BLaER1 (cell line): Measurements from ENCODE around the gene CRABP1.
A peak's percentile ranks its signal among the peaks of the same experiment; 100 is the strongest.

Experiments used
- H3K27ac ChIP-seq: shearing (Covaris generic); formaldehyde crosslinking; 2 replicates; pipeline ENCODE4 v1.8.1; 2022
- H3K27me3 ChIP-seq: shearing (Covaris generic); formaldehyde crosslinking; 2 replicates; pipeline ENCODE4 v1.8.1; 2022
- H3K36me3 ChIP-seq: shearing (Covaris generic); formaldehyde crosslinking; 2 replicates; pipeline ENCODE4 v1.8.1; 2022
- H3K4me1 ChIP-seq: shearing (Covaris generic); formaldehyde crosslinking; 2 replicates; pipeline ENCODE4 v1.8.1; 2022
- H3K4me2 ChIP-seq: shearing (Covaris generic); formaldehyde crosslinking; 2 replicates; pipeline ENCODE4 v1.8.1; 2022
- H3K4me3 ChIP-seq: shearing (Covaris generic); formaldehyde crosslinking; 2 replicates; pipeline ENCODE4 v1.8.1; 2022
- H3K9ac ChIP-seq: shearing (Covaris generic); formaldehyde crosslinking; 2 replicates; pipeline ENCODE4 v1.8.1; 2022
- H3K9me3 ChIP-seq: shearing (Covaris generic); formaldehyde crosslinking; 2 replicates; pipeline ENCODE4 v1.8.1; 2022
- H4K20me1 ChIP-seq: shearing (Covaris generic); formaldehyde crosslinking; 2 replicates; pipeline ENCODE4 v1.8.1; 2022
- Cebpa-rat ChIP-seq: shearing (Covaris generic); IDR thresholded peaks from 2 replicates; pipeline ENCODE4 v1.8.1; 2022

The CRABP1 gene

GRCh38 chr15:78324144-78324543 is 16.0 kb upstream of the CRABP1 start:
- Histone ChIP-seq H3K36me3 (no peaks in the 10 kb centered on the region), H3K4me1 (no peaks in the 10 kb centered on the region), H3K9me3 (no peaks in the 10 kb centered on the region), H3K9ac (no peak overlapping the region), H4K20me1 (no peaks in the 10 kb centered on the region), H3K4me2 (no peak overlapping the region), H3K4me3 (no peak overlapping the region), H3K27ac (no peak overlapping the region), H3K27me3 (no peaks in the 10 kb centered on the region)
- TF ChIP-seq Cebpa-rat = no peak

DNA sequence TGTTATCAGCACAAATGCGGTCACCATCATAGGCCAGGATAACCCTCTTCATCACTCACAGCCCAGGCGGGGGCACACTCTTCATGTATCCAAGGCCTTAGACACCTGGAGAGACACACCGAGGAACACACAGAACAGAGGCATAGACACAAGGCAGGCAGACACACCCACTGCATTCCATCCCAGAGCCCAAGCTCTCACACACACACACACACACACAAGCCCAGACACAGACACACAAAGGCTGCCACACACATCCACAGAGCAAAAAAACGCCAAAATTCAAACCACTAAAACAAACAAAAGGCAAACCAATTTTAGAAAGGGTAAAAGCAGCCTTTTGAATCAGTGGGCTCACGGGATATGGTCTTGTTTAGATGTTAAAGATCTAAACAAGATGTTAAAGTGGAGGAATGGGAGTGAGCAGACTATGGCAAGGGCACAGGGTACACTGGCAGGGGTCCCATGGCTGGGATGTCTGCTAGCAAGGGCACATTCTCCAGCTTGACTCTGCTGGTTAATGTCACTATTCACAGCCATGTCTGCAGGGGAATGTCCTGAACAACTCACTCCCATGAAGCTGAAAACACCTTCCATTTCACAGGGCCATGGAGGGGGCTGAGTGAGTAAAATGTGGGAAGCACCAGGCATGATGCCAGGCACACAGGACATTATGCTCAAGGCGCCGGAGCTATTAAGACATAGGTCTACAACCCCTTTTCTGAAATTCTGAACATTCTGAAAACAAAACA is 14.9 kb upstream of the CRABP1 start:
- H3K4me2 ChIP-seq = no peak overlapping the region
- no peak overlapping the region for H3K9ac ChIP-seq
- H3K27me3 ChIP-seq = no peaks in the 10 kb centered on the region
- no peaks in the 10 kb centered on the region for H4K20me1 ChIP-seq
- TF ChIP-seq Cebpa-rat = no peak
- no peak overlapping the region for H3K27ac ChIP-seq
- no peaks in the 10 kb centered on the region for H3K9me3 ChIP-seq
- no peaks in the 10 kb centered on the region for H3K4me1 ChIP-seq
- no peak overlapping the region for H3K4me3 ChIP-seq
- no peaks in the 10 kb centered on the region for H3K36me3 ChIP-seq

DNA sequence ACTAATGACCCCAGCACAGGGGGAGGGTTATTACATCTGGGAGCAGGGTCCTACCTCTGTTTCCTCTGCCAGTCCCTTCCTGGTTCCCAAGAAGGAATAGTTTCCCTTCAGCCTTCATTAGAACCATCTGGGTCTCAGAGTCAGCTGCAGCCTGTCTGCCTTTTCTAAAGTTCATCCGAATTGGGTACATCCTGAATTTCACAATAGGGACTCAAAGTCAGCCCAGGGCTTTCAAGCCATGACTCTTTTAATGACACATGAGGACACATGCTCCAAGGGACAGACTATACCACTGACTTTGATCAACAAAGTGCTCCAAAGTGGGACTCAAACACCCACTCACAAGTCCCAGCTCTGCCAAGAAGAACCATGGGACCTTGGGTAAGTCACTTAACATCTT is 12.7 kb upstream of the CRABP1 start:
- H3K36me3 ChIP-seq = no peaks in the 10 kb centered on the region
- TF ChIP-seq Cebpa-rat = no peak
- no peak overlapping the region for H3K4me2 ChIP-seq
- no peaks in the 10 kb centered on the region for H4K20me1 ChIP-seq
- no peak overlapping the region for H3K27ac ChIP-seq
- no peaks in the 10 kb centered on the region for H3K9me3 ChIP-seq
- H3K9ac ChIP-seq = no peak overlapping the region
- H3K4me3 ChIP-seq = no peak overlapping the region
- H3K4me1 ChIP-seq = no peaks in the 10 kb centered on the region
- no peaks in the 10 kb centered on the region for H3K27me3 ChIP-seq

- Histone ChIP-seq H3K4me1 (no peaks in the 10 kb centered on the region), H3K27me3 (no peaks in the 10 kb centered on the region), H3K27ac (no peak overlapping the region), H3K36me3 (no peaks in the 10 kb centered on the region), H3K4me3 (no peak overlapping the region), H4K20me1 (no peaks in the 10 kb centered on the region), H3K9me3 (no peaks in the 10 kb centered on the region), H3K4me2 (no peak overlapping the region), H3K9ac (no peak overlapping the region)
- no peak for TF ChIP-seq Cebpa-rat
These were observed 10.5 kb upstream of the CRABP1 start for GRCh38 chr15:78329625-78330024.

DNA sequence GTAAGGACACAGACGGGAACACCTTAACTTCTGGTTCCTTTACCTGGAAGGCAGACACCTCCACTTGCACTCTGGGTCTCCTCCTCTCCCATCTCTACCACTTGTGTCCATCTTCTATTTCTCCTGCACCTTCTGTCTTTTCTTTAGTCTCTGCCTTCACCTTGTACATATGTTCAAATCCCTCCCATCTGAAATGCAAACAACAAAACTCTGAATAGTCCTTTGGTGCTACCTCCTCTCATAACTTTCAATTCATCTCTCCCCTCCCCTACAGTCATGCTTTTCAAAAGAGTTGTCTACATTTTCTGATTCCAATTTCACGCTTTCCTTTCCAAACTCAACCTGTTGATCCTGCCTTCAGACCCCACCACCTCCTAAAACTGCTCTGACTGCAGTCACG is 5.3 kb upstream of the CRABP1 start:
- Histone ChIP-seq H3K36me3 (no peaks in the 10 kb centered on the region), H3K4me2 (no peak overlapping the region), H3K4me1 (peaks cover 6% of the 10 kb centered on the region), H3K9me3 (no peaks in the 10 kb centered on the region), H3K27ac (no peak overlapping the region), H3K9ac (no peak overlapping the region), H3K4me3 (no peak overlapping the region), H3K27me3 (peaks cover 13% of the 10 kb centered on the region), H4K20me1 (no peaks in the 10 kb centered on the region)
- no peak for TF ChIP-seq Cebpa-rat

DNA sequence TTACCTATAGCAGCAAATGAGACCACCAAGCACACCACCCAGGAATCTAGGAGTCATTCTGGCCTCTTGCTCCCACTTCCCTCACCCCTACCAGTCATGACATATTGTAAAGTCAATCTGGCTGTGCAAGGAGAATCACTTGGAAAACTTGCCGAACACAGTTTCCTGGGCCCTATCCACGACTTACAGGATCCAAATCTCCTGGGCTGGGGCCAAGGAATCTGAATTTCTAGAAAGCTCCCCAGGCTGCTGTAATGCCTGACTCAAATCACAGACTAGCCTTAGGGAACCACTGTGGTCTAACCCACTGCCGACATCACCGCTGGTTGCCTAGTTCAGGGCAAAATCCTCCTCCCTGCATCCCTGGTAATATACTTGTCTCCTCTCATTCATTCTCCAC is 4.2 kb upstream of the CRABP1 start:
- Histone ChIP-seq H4K20me1 (no peaks in the 10 kb centered on the region), H3K36me3 (no peaks in the 10 kb centered on the region), H3K9me3 (no peaks in the 10 kb centered on the region), H3K4me2 (no peak overlapping the region), H3K27ac (no peak overlapping the region), H3K4me3 (no peak overlapping the region), H3K9ac (no peak overlapping the region), H3K27me3 (peaks cover 24% of the 10 kb centered on the region), H3K4me1 (peaks cover 12% of the 10 kb centered on the region)
- no peak for TF ChIP-seq Cebpa-rat

- H3K4me3 ChIP-seq = no peak overlapping the region
- H3K4me2 ChIP-seq = no peak overlapping the region
- no peak overlapping the region for H3K9ac ChIP-seq
- peaks cover 12% of the 10 kb centered on the region for H3K4me1 ChIP-seq
- H3K27ac ChIP-seq = no peak overlapping the region
- H4K20me1 ChIP-seq = no peaks in the 10 kb centered on the region
- H3K36me3 ChIP-seq = no peaks in the 10 kb centered on the region
- H3K27me3 ChIP-seq = peaks cover 43% of the 10 kb centered on the region
- H3K9me3 ChIP-seq = no peaks in the 10 kb centered on the region
- TF ChIP-seq Cebpa-rat = no peak
These were observed 1.4 kb upstream of the CRABP1 start for GRCh38 chr15:78338781-78339180.

DNA sequence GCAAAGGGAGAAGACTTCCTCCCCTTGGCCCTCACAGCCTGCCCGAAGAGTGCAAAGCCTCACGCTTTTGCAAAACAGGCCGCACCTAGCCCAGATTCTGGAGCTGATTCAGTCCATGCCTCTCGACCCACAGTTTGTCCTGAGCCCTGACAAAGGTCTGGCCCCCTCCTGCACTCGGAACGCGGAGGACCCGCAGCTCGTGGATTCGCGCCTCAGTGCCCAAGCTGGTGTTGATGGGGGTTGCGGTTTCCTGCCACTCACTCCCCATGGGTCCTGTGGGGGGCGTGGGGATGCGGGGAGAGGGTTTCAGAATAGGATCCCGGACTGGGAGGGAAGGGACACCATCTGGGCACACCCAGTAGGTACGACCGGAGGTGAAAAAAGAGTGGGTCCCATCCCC is 594 bp upstream of the CRABP1 start:
- Histone ChIP-seq H3K27ac (no peak overlapping the region), H3K36me3 (no peaks in the 10 kb centered on the region), H3K4me3 (no peak overlapping the region), H3K9me3 (no peaks in the 10 kb centered on the region), H3K9ac (no peak overlapping the region), H3K27me3 (peaks cover 43% of the 10 kb centered on the region), H3K4me2 (peak overlapping the region; percentile 53), H4K20me1 (no peaks in the 10 kb centered on the region), H3K4me1 (peaks cover 12% of the 10 kb centered on the region)
- no peak for TF ChIP-seq Cebpa-rat

GRCh38 chr15:78341057-78341987 is 1.2 kb downstream of the CRABP1 start:
- no peak overlapping the region for H3K4me2 ChIP-seq
- H3K4me3 ChIP-seq = no peak overlapping the region
- H3K4me1 ChIP-seq = peaks cover 12% of the 10 kb centered on the region
- peaks cover 43% of the 10 kb centered on the region for H3K27me3 ChIP-seq
- H3K9ac ChIP-seq = no peak overlapping the region
- H3K36me3 ChIP-seq = no peaks in the 10 kb centered on the region
- no peak for TF ChIP-seq Cebpa-rat
- H3K9me3 ChIP-seq = no peaks in the 10 kb centered on the region
- H3K27ac ChIP-seq = no peak overlapping the region
- H4K20me1 ChIP-seq = no peaks in the 10 kb centered on the region

- no peaks in the 10 kb centered on the region for H3K9me3 ChIP-seq
- H4K20me1 ChIP-seq = no peaks in the 10 kb centered on the region
- H3K27ac ChIP-seq = no peak overlapping the region
- no peak overlapping the region for H3K9ac ChIP-seq
- H3K4me1 ChIP-seq = peaks cover 12% of the 10 kb centered on the region
- peaks cover 43% of the 10 kb centered on the region for H3K27me3 ChIP-seq
- H3K4me2 ChIP-seq = no peak overlapping the region
- no peak overlapping the region for H3K4me3 ChIP-seq
- no peaks in the 10 kb centered on the region for H3K36me3 ChIP-seq
- no peak for TF ChIP-seq Cebpa-rat
These were observed 1.9 kb downstream of the CRABP1 start for GRCh38 chr15:78342021-78342420.
